ENCODE data around the gene LPP. TPM values are rescaled to one million over a fixed set of nuclear protein-coding genes. Genes with fewer than 3 reads are reported as not detected.

Gene LPP
- total and polyA plus RNA-seq, 2 of the 13 experiments (the other 11 are each of a cell fraction or from before 2014, with no cell fraction given): 19.2 to 29.9 TPM

DNA sequence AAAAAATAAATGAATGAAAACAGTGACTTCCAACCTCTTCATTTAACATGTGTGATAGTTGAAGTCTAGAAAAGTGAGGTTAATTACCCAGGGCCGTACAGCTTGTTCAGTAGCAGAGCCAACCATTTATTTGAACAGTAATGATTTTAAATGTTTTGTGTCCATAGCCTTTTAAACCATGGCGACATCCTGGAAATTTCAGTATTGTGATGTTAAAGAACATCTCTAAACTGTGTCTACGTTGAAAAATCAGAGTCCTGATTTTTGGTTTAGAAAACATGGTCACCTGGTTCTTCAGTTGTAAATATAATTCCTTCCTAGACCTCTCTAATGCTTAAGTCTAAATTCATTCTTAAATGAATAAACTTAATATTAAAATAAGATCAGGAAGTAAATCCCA lies 14.2 kb downstream of the LPP start:
- ChIA-PET POLR2A (interaction anchor here (1.7 to 2.1 kb wide), 2 partner anchors 10 to 17 kb away, joined by 3 to 5 read pairs; no protein-coding TSS in a partner anchor), CTCF (ENCODE audit: low intra/inter-chr PET ratio, low total read pairs) (no interaction called here)
- in situ Hi-C loops (cut with HindIII; ENCODE audit: extremely low pct_ligation_motif_present, low pct_unique_long_range_greater_than_20kb) (no loop called here), intact Hi-C loops (cut with micrococcal nuclease; ENCODE audit: unreplicated experiment) (no loop called here)
- DNase-seq (ENCODE audit: low spot score) (no peak), ATAC-seq (no peak), FAIRE-seq (no peak)
- H4K20me1 ChIP-seq (ENCODE audit: insufficient read depth, low read length): no peaks in the 10 kb centered on the region
- H3K79me2 ChIP-seq (ENCODE audit: insufficient read depth, low read length): peaks cover 91% of the 10 kb centered on the region
- no peak overlapping the region for H3K9ac ChIP-seq (ENCODE audit: insufficient read depth, low read depth, low read length)
- H3K4me2 ChIP-seq (ENCODE audit: low read depth, low read length): no peak overlapping the region
- H3K4me1 ChIP-seq (ENCODE audit: insufficient read depth, low read length): peaks cover 98% of the 10 kb centered on the region
- no peak overlapping the region for H2AFZ ChIP-seq (ENCODE audit: low read length)
- no peak overlapping the region for H3K27ac ChIP-seq (ENCODE audit: extremely low read length, insufficient read depth, low read length)
- no TSS peak for BruUV-seq (replicated peaks)
- H3K27me3 ChIP-seq (ENCODE audit: control insufficient read depth in 1 of 2, insufficient read depth in 2 of 2, low read length in 2 of 2): no peaks in the 10 kb centered on the region
- H3K4me3 ChIP-seq (replicated peaks in 1 of 3; ENCODE audit: insufficient read depth in 1 of 3, low read depth in 2 of 3, low read length in 3 of 3): no peak overlapping the region
- no peaks in the 10 kb centered on the region for H3K36me3 ChIP-seq (replicated peaks in 1 of 2; ENCODE audit: control insufficient read depth in 1 of 2, insufficient read depth in 2 of 2, low read length in 2 of 2)
- WGBS (ENCODE audit: low lambda C conversion rate): 88% methylated on average over 3 of the region's 3 CpGs
- no peaks in the 10 kb centered on the region for H3K9me3 ChIP-seq (ENCODE audit: low read length)
- TF ChIP-seq HNF4A (CRISPR knock-in tag; IDR thresholded peaks at IDR 0.05) (no peak), NR2F6 (IDR thresholded peaks at IDR 0.05) (no peak), NR2F6 (CRISPR knock-in tag; IDR thresholded peaks at IDR 0.05) (no peak), GPN1 (CRISPR knock-in tag; IDR thresholded peaks at IDR 0.05; ENCODE audit: borderline replicate concordance) (no peak), SIX4 (CRISPR knock-in tag; IDR thresholded peaks at IDR 0.05) (no peak), SP5 (CRISPR knock-in tag; IDR thresholded peaks at IDR 0.05; ENCODE audit: borderline replicate concordance, low read depth) (no peak), ZNF12 (CRISPR knock-in tag; IDR thresholded peaks at IDR 0.05) (no peak), ZNF879 (CRISPR knock-in tag; IDR thresholded peaks at IDR 0.05) (no peak), ZNF232 (CRISPR knock-in tag; IDR thresholded peaks at IDR 0.05; ENCODE audit: borderline replicate concordance) (no peak)
- TF ChIP-seq, protein P1, sequence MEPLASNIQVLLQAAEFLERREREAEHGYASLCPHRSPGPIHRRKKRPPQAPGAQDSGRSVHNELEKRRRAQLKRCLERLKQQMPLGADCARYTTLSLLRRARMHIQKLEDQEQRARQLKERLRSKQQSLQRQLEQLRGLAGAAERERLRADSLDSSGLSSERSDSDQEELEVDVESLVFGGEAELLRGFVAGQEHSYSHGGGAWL (CRISPR knock-in tag; IDR thresholded peaks at IDR 0.05): no peak
- TF ChIP-seq, protein P2, sequence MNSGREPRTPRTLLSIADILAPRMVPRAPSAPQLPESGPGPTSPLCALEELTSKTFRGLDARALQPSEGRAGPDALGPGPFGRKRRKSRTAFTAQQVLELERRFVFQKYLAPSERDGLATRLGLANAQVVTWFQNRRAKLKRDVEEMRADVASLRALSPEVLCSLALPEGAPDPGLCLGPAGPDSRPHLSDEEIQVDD (CRISPR knock-in tag; IDR thresholded peaks at IDR 0.05; ENCODE audit: borderline replicate concordance): no peak
- TF ChIP-seq, protein P3, sequence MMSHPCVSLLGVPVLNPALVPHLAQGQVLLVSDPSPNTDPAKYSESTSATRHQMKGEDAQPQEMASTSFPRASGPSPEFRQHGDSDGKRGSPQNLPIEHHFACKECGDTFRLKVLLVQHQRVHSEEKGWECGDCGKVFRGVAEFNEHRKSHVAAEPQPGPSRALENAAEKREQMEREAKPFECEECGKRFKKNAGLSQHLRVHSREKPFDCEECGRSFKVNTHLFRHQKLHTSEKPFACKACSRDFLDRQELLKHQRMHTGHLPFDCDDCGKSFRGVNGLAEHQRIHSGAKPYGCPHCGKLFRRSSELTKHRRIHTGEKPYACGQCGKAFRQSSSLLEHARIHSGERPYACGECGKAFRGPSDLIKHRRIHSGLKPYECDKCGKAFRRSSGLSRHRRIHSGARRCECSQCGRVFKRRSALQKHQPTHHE (CRISPR knock-in tag; IDR thresholded peaks at IDR 0.05; ENCODE audit: borderline replicate concordance): no peak
- TF ChIP-seq, protein P4, sequence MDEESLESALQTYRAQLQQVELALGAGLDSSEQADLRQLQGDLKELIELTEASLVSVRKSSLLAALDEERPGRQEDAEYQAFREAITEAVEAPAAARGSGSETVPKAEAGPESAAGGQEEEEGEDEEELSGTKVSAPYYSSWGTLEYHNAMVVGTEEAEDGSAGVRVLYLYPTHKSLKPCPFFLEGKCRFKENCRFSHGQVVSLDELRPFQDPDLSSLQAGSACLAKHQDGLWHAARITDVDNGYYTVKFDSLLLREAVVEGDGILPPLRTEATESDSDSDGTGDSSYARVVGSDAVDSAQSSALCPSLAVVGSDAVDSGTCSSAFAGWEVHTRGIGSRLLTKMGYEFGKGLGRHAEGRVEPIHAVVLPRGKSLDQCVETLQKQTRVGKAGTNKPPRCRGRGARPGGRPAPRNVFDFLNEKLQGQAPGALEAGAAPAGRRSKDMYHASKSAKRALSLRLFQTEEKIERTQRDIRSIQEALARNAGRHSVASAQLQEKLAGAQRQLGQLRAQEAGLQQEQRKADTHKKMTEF (CRISPR knock-in tag; IDR thresholded peaks at IDR 0.05): no peak
- TF ChIP-seq, protein P5, sequence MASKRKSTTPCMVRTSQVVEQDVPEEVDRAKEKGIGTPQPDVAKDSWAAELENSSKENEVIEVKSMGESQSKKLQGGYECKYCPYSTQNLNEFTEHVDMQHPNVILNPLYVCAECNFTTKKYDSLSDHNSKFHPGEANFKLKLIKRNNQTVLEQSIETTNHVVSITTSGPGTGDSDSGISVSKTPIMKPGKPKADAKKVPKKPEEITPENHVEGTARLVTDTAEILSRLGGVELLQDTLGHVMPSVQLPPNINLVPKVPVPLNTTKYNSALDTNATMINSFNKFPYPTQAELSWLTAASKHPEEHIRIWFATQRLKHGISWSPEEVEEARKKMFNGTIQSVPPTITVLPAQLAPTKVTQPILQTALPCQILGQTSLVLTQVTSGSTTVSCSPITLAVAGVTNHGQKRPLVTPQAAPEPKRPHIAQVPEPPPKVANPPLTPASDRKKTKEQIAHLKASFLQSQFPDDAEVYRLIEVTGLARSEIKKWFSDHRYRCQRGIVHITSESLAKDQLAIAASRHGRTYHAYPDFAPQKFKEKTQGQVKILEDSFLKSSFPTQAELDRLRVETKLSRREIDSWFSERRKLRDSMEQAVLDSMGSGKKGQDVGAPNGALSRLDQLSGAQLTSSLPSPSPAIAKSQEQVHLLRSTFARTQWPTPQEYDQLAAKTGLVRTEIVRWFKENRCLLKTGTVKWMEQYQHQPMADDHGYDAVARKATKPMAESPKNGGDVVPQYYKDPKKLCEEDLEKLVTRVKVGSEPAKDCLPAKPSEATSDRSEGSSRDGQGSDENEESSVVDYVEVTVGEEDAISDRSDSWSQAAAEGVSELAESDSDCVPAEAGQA (IDR thresholded peaks at IDR 0.05; ENCODE audit: low read depth): no peak
- TF ChIP-seq, protein P5 (CRISPR knock-in tag; IDR thresholded peaks at IDR 0.05; ENCODE audit: borderline replicate concordance): no peak
